Body of pancreas (tissue), 4 donors: ENCODE data around the gene CENPU.

Source experiments
- POLR2A ChIP-seq, 3 donors: fragments of 450-650 bp; IDR thresholded peaks; one replicate each; pipeline ENCODE4 v1.6.1; 2016; ENCODE audit warnings: antibody characterized with exemption in 3 of 3, mild to moderate bottlenecking in 2 of 3
- TF ChIP-seq, protein P1 (sequence below), 7 experiments: fragments of 450-650 bp in 4 of 7; fragments of 200-600 bp in 3 of 7; sonication (generic) in 3 of 7; IDR thresholded peaks; one replicate each; pipeline ENCODE4 v1.5.1; 2016 to 2019; ENCODE audit warnings: antibody characterized with exemption in 7 of 7

DNA sequence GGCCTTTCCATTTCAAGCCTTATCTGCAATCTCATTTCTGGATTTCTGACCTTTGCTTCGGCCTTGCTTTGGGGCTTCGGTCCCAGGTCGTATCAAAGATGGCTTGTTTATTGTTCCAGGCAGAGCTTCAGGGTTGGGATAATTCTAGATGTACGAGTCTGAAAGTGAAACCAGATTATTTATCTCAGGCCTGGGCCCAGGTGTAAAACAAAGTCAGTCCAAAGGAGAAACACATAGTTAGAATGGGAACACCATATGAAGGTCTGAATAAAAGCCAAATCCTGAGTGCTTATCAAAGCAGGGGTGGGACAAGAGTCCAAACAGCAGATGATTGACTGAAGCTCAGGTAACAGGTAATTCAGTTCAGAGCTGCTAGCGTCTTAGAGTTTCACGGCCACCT lies 67.2 kb downstream of the CENPU start:
- TF ChIP-seq POLR2A (IDR thresholded peaks at IDR 0.05): no peak
- TF ChIP-seq, protein P1, sequence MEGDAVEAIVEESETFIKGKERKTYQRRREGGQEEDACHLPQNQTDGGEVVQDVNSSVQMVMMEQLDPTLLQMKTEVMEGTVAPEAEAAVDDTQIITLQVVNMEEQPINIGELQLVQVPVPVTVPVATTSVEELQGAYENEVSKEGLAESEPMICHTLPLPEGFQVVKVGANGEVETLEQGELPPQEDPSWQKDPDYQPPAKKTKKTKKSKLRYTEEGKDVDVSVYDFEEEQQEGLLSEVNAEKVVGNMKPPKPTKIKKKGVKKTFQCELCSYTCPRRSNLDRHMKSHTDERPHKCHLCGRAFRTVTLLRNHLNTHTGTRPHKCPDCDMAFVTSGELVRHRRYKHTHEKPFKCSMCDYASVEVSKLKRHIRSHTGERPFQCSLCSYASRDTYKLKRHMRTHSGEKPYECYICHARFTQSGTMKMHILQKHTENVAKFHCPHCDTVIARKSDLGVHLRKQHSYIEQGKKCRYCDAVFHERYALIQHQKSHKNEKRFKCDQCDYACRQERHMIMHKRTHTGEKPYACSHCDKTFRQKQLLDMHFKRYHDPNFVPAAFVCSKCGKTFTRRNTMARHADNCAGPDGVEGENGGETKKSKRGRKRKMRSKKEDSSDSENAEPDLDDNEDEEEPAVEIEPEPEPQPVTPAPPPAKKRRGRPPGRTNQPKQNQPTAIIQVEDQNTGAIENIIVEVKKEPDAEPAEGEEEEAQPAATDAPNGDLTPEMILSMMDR (IDR thresholded peaks at IDR 0.05): no peak
